Spinal cord (tissue), 10 donors: ENCODE results near the gene CACNA1A. TPM values are rescaled to one million over a fixed set of nuclear protein-coding genes. Genes with fewer than 3 reads are reported as not detected.

Experiments
- DNase-seq, 6 donors: peaks; one replicate each; pipeline versions ENCODE4 v3.0.0 to v3.0.0-alpha.2; 2013 to 2015; ENCODE audit warnings: low spot score in 6 of 6, low read depth in 4 of 6
- H3K27ac ChIP-seq: one replicate; pipeline ENCODE4 v1.5.1; 2013; ENCODE audit warnings: low read depth, low read length, control low read depth
- H3K27me3 ChIP-seq: one replicate; pipeline ENCODE4 v1.6.1; 2013; ENCODE audit warnings: low read length; ENCODE audit not compliant: control insufficient read depth, insufficient read depth
- H3K36me3 ChIP-seq: one replicate; pipeline ENCODE4 v1.6.1; 2013; ENCODE audit warnings: low read length; ENCODE audit not compliant: control insufficient read depth, insufficient read depth
- H3K4me1 ChIP-seq: one replicate; pipeline ENCODE4 v1.6.1; 2013; ENCODE audit warnings: low read length; ENCODE audit not compliant: control insufficient read depth, insufficient read depth
- H3K4me3 ChIP-seq: one replicate; pipeline ENCODE4 v1.5.1; 2013; ENCODE audit warnings: low read depth, low read length, control low read depth
- H3K9me3 ChIP-seq: one replicate; pipeline ENCODE4 v1.6.1; 2013; ENCODE audit warnings: low read length; ENCODE audit not compliant: control insufficient read depth, insufficient read depth
- WGBS: methylation state at CpG from one replicate; pipeline ENCODE4 v1.1.5; 2013; ENCODE audit warnings: missing lambda C conversion rate; ENCODE audit not compliant: insufficient coverage; 5-methylcytosine and 5-hydroxymethylcytosine counted together
- polyA plus RNA-seq, 2 donors: library from polyadenylated mRNA; unstranded; fragments of 120-200 nt; gene quantifications; one replicate each; pipeline ENCODE4 v1.2.1, GENCODE V29; 2013; ENCODE audit not compliant: insufficient read length in 2 of 2
- total RNA-seq, 2 donors: library from RNA; depleted of rRNA in 1 of 2; stranded (reverse); fragments of 120-200 nt in 1 of 2; fragments of >200 nt in 1 of 2; gene quantifications; one replicate each; pipeline versions ENCODE4 v1.2.3 to v1.2.4, GENCODE V29; 2013 to 2014
- donor health status: healthy.

The CACNA1A gene
- total and polyA plus RNA-seq, 4 donors, result 39.8 to 116 (median 66.7) TPM

- Histone ChIP-seq H3K27ac (no peak overlapping the region), H3K36me3 (peaks cover 6% of the 10 kb centered on the region), H3K4me1 (no peaks in the 10 kb centered on the region), H3K9me3 (no peaks in the 10 kb centered on the region), H3K4me3 (no peak overlapping the region), H3K27me3 (no peaks in the 10 kb centered on the region)
- DNase-seq, result no peak
- 89% methylated on average over 1 of the region's 2 CpGs for WGBS
Observed at GRCh38 chr19:13342672-13343071, 163.6 kb downstream of the CACNA1A start.

GRCh38 chr19:13339869-13340268 is 166.4 kb downstream of the CACNA1A start:
- peak in 1 of 6 donors; percentile 23 for DNase-seq
- Histone ChIP-seq H3K27ac (no peak overlapping the region), H3K27me3 (no peaks in the 10 kb centered on the region), H3K9me3 (peaks cover 6% of the 10 kb centered on the region), H3K36me3 (peaks cover 8% of the 10 kb centered on the region), H3K4me1 (no peaks in the 10 kb centered on the region), H3K4me3 (no peak overlapping the region)
- WGBS, result 59% methylated on average over 13 of the region's 13 CpGs

- no peak overlapping the region for H3K27ac ChIP-seq
- H3K36me3 ChIP-seq, result peaks cover 16% of the 10 kb centered on the region
- no peaks in the 10 kb centered on the region for H3K27me3 ChIP-seq
- H3K9me3 ChIP-seq, result peaks cover 6% of the 10 kb centered on the region
- H3K4me1 ChIP-seq, result no peaks in the 10 kb centered on the region
- no peak for DNase-seq
- WGBS, result 63% methylated on average over 1 of the region's 3 CpGs
- no peak overlapping the region for H3K4me3 ChIP-seq
Observed at GRCh38 chr19:13337181-13337580, 169.1 kb downstream of the CACNA1A start.

- Histone ChIP-seq H3K9me3 (peaks cover 6% of the 10 kb centered on the region), H3K27me3 (no peaks in the 10 kb centered on the region), H3K27ac (no peak overlapping the region), H3K36me3 (peaks cover 16% of the 10 kb centered on the region), H3K4me1 (no peaks in the 10 kb centered on the region), H3K4me3 (no peak overlapping the region)
- no peak for DNase-seq
- WGBS, result 80% methylated on average over 1 of the region's 7 CpGs
Observed at GRCh38 chr19:13334801-13335481, 171.3 kb downstream of the CACNA1A start.

- DNase-seq, result no peak
- 80% methylated on average over 3 of the region's 6 CpGs for WGBS
- Histone ChIP-seq H3K27me3 (no peaks in the 10 kb centered on the region), H3K4me1 (no peaks in the 10 kb centered on the region), H3K4me3 (no peak overlapping the region), H3K9me3 (no peaks in the 10 kb centered on the region), H3K27ac (no peak overlapping the region), H3K36me3 (peaks cover 20% of the 10 kb centered on the region)
Observed at GRCh38 chr19:13330285-13330684, 176.0 kb downstream of the CACNA1A start.

GRCh38 chr19:13329766-13330165 is 176.5 kb downstream of the CACNA1A start:
- WGBS, result 77% methylated on average over 4 of the region's 6 CpGs
- DNase-seq, result no peak
- Histone ChIP-seq H3K27me3 (no peaks in the 10 kb centered on the region), H3K36me3 (peaks cover 20% of the 10 kb centered on the region), H3K4me1 (no peaks in the 10 kb centered on the region), H3K27ac (no peak overlapping the region), H3K9me3 (no peaks in the 10 kb centered on the region), H3K4me3 (no peak overlapping the region)

GRCh38 chr19:13328241-13328640 is 178.0 kb downstream of the CACNA1A start:
- no peak overlapping the region for H3K27ac ChIP-seq
- no peaks in the 10 kb centered on the region for H3K27me3 ChIP-seq
- H3K4me3 ChIP-seq, result no peak overlapping the region
- no peaks in the 10 kb centered on the region for H3K9me3 ChIP-seq
- 76% methylated on average over 2 of the region's 6 CpGs for WGBS
- peak in 1 of 6 donors; percentile 90 for DNase-seq
- peaks cover 12% of the 10 kb centered on the region for H3K36me3 ChIP-seq
- no peaks in the 10 kb centered on the region for H3K4me1 ChIP-seq

GRCh38 chr19:13319526-13319925 is 186.8 kb downstream of the CACNA1A start:
- no peaks in the 10 kb centered on the region for H3K4me1 ChIP-seq
- 75% methylated on average over 2 of the region's 4 CpGs for WGBS
- no peaks in the 10 kb centered on the region for H3K27me3 ChIP-seq
- peaks cover 26% of the 10 kb centered on the region for H3K36me3 ChIP-seq
- DNase-seq, result peak in 2 of 6 donors; percentile 28 to 59
- H3K27ac ChIP-seq, result no peak overlapping the region
- H3K9me3 ChIP-seq, result no peaks in the 10 kb centered on the region
- H3K4me3 ChIP-seq, result no peak overlapping the region

- H3K36me3 ChIP-seq, result peaks cover 29% of the 10 kb centered on the region
- H3K27me3 ChIP-seq, result no peaks in the 10 kb centered on the region
- DNase-seq, result no peak
- no peak overlapping the region for H3K27ac ChIP-seq
- no peaks in the 10 kb centered on the region for H3K4me1 ChIP-seq
- no peak overlapping the region for H3K4me3 ChIP-seq
- 87% methylated on average over 4 of the region's 4 CpGs for WGBS
- peaks cover 4% of the 10 kb centered on the region for H3K9me3 ChIP-seq
Observed at GRCh38 chr19:13318190-13318589, 188.1 kb downstream of the CACNA1A start.

GRCh38 chr19:13315495-13315894 is 190.8 kb downstream of the CACNA1A start:
- H3K27ac ChIP-seq, result no peak overlapping the region
- no peak for DNase-seq
- 57% methylated on average over 3 of the region's 4 CpGs for WGBS
- H3K4me3 ChIP-seq, result no peak overlapping the region
- no peaks in the 10 kb centered on the region for H3K27me3 ChIP-seq
- H3K9me3 ChIP-seq, result peaks cover 6% of the 10 kb centered on the region
- peaks cover 30% of the 10 kb centered on the region for H3K36me3 ChIP-seq
- H3K4me1 ChIP-seq, result no peaks in the 10 kb centered on the region
